Pancreas (tissue), 10 donors: ENCODE data around the gene ZBED2. TPM values are rescaled to one million over a fixed set of nuclear protein-coding genes. Genes with fewer than 3 reads are reported as not detected.

ENCODE experiments used
- ATAC-seq, 4 donors: fragments of 200-7000 bp; cut with Tn5 transposase; one replicate each; pipeline versions ENCODE4 v1.8.0 to v1.9.1; 2020; ENCODE audit warnings: mild to moderate bottlenecking in 4 of 4, moderate library complexity in 4 of 4
- DNase-seq, 6 donors: peaks; one replicate each; pipeline ENCODE4 v3.0.0-alpha.2; 2020
- FAIRE-seq: peaks from 2 replicates; lab custom pipeline; 2012; peaks lifted over from hg19 to GRCh38; lab: Jason Lieb, UNC
- H3K27ac ChIP-seq, 4 donors: fragments of 200-600 bp; sonication (generic); 1 replicate in 3 of 4; 2 replicates in 1 of 4; pipeline versions ENCODE4 v1.5.0 to v1.8.0; 2020
- H3K27me3 ChIP-seq, 4 donors: fragments of 200-600 bp; one replicate each; pipeline ENCODE4 v1.8.0; 2021
- H3K36me3 ChIP-seq, 3 donors: fragments of 200-600 bp; sonication (generic) in 1 of 3; one replicate each; pipeline versions ENCODE4 v1.5.0 to v1.8.0; 2020 to 2021
- H3K4me1 ChIP-seq, 3 donors: fragments of 200-600 bp; one replicate each; pipeline ENCODE4 v1.8.0; 2021
- H3K4me3 ChIP-seq, 4 donors: fragments of 200-600 bp; sonication (generic) in 2 of 4; one replicate each; pipeline versions ENCODE4 v1.5.0 to v1.8.0; 2020 to 2021
- H3K9me3 ChIP-seq, 4 donors: fragments of 200-600 bp; one replicate each; pipeline ENCODE4 v1.8.0; 2021
- CTCF ChIP-seq, 4 donors: fragments of 200-600 bp; sonication (generic) in 3 of 4; IDR thresholded peaks; one replicate each; pipeline versions ENCODE4 v1.5.0 to v1.8.0; 2021; ENCODE audit warnings: antibody characterized with exemption in 4 of 4
- WGBS, 2 donors: extraction: QIAGEN DNeasy Blood & Tissue Kit; methylation state at CpG; one replicate each; pipeline ENCODE4 v1.1.7; 2013; 5-methylcytosine and 5-hydroxymethylcytosine counted together
- intact Hi-C, 3 donors: fragments of 100-400 bp; cut with DNase I; formaldehyde crosslinking; loops; one replicate each; pipeline versions ENCODE4 v1.11.1 to v1.14.2; 2022
- polyA plus RNA-seq, 2 donors: library from polyadenylated mRNA; stranded (reverse); fragments of 200-250 nt; gene quantifications; one replicate each; pipeline ENCODE4 v1.2.3, GENCODE V29; 2013
- total RNA-seq, 6 donors: library from RNA; stranded (reverse); fragmentation: NEBNext Ultra II Directional in 4 of 6; extraction: Animal tissue kit (Norgen Biotek cat#: 25700) in 4 of 6; gene quantifications; one replicate each; pipeline versions ENCODE4 v1.2.1 to v1.2.4, GENCODE V29; 2021 to 2023
- donor health status: healthy with polysubstance abuse.
- donor health status: DM: no; HTN: no; CAD: no; lungs with moderate emphysema.
- donor health status: DM: no; HTN: no; CAD: no.
- donor health status: control.
- donor health status: control.
- donor health status: Bipolar disorder and iron deficiency.
- donor health status: DM: yes; HTN: yes; CAD: no.
- donor health status: DM: no; HTN: no; CAD: no.
- donor health status: DM: no; HTN: no; CAD: no.
- donor health status: DM: yes; HTN: yes; CAD: no.

Gene ZBED2
- total and polyA plus RNA-seq, 8 donors = 0.02 to 0.22 TPM; not detected in 6

GRCh38 chr3:111548756-111549155 is 46.4 kb downstream of the ZBED2 start:
- DNase-seq (no peak), FAIRE-seq (no peak), ATAC-seq (no peak)
- intact Hi-C loops = no loop called here
- H3K27me3 ChIP-seq = no peaks in the 10 kb centered on the region
- H3K27ac ChIP-seq = no peak overlapping the region
- no peaks in the 10 kb centered on the region for H3K9me3 ChIP-seq
- no peaks in the 10 kb centered on the region for H3K36me3 ChIP-seq
- no peak overlapping the region for H3K4me3 ChIP-seq
- no peak for TF ChIP-seq CTCF (IDR thresholded peaks at IDR 0.05)
- no peaks in the 10 kb centered on the region for H3K4me1 ChIP-seq

GRCh38 chr3:111548092-111548491 is 47.1 kb downstream of the ZBED2 start:
- Histone ChIP-seq H3K36me3 (no peaks in the 10 kb centered on the region), H3K4me1 (no peaks in the 10 kb centered on the region), H3K27me3 (no peaks in the 10 kb centered on the region), H3K9me3 (no peaks in the 10 kb centered on the region), H3K4me3 (no peak overlapping the region), H3K27ac (no peak overlapping the region)
- intact Hi-C loops = no loop called here
- FAIRE-seq = no peak
- no peak for DNase-seq
- ATAC-seq = no peak
- WGBS, 2 donors = 88 to 90% methylated on average over 1 of the region's 1 CpG
- no peak for TF ChIP-seq CTCF (IDR thresholded peaks at IDR 0.05)

- intact Hi-C loops = no loop called here
- H3K4me1 ChIP-seq = no peaks in the 10 kb centered on the region
- no peaks in the 10 kb centered on the region for H3K9me3 ChIP-seq
- 88 to 98% methylated on average over 4 of the region's 4 CpGs for WGBS, 2 donors
- no peaks in the 10 kb centered on the region for H3K36me3 ChIP-seq
- no peak for ATAC-seq
- H3K27me3 ChIP-seq = no peaks in the 10 kb centered on the region
- H3K27ac ChIP-seq = no peak overlapping the region
- H3K4me3 ChIP-seq = no peak overlapping the region
- no peak for TF ChIP-seq CTCF (IDR thresholded peaks at IDR 0.05)
- no peak for DNase-seq
- FAIRE-seq = no peak
Measured at GRCh38 chr3:111547631-111548030, 47.5 kb downstream of the ZBED2 start.

- no peak for ATAC-seq
- Histone ChIP-seq H3K27me3 (no peaks in the 10 kb centered on the region), H3K4me1 (no peaks in the 10 kb centered on the region), H3K4me3 (no peak overlapping the region), H3K9me3 (no peaks in the 10 kb centered on the region), H3K36me3 (no peaks in the 10 kb centered on the region), H3K27ac (no peak overlapping the region)
- intact Hi-C loops = no loop called here
- DNase-seq = no peak
- 45 to 48% methylated on average over 2 of the region's 2 CpGs for WGBS, 2 donors
- no peak for FAIRE-seq
- no peak for TF ChIP-seq CTCF (IDR thresholded peaks at IDR 0.05)
Measured at GRCh38 chr3:111545349-111545748, 49.8 kb downstream of the ZBED2 start.

Other genes with a start within 250 kb of the ZBED2 start
- gene CD96, start 53.1 kb downstream of the ZBED2 start, total RNA-seq = 1 to 10 TPM in 3 of 6 donors, under 1 TPM in 3; 0.12 to 1.9 (median 0.88) TPM
- gene CD96, start 53.1 kb downstream of the ZBED2 start, polyA plus RNA-seq = under 1 TPM; 0.16 to 0.30 TPM
- gene PLCXD2, start 79.3 kb upstream of the ZBED2 start, total RNA-seq = 10 to 100 TPM in 3 of 6 donors, 1 to 10 TPM in 3; 6.1 to 12.1 (median 9.4) TPM
- 10 to 100 TPM; 23.1 to 23.6 TPM for gene PLCXD2, start 79.3 kb upstream of the ZBED2 start, polyA plus RNA-seq